Ishikawa (cell line): ENCODE data around the gene MYRFL.

ENCODE experiments used
- CEBPB ChIP-seq: IDR thresholded peaks from 2 replicates; pipeline ENCODE4 v1.6.1; 2012
- CREB1 ChIP-seq: IDR thresholded peaks from 2 replicates; pipeline ENCODE4 v1.6.1; 2012; ENCODE audit warnings: low read depth
- EGR1 ChIP-seq: IDR thresholded peaks from 2 replicates; pipeline ENCODE4 v1.6.1; 2012
- EP300 ChIP-seq: IDR thresholded peaks from 2 replicates; pipeline ENCODE4 v1.6.1; 2012; ENCODE audit warnings: borderline replicate concordance
- FOXM1 ChIP-seq: IDR thresholded peaks from 2 replicates; pipeline ENCODE4 v1.6.1; 2012; ENCODE audit warnings: low read depth, borderline replicate concordance
- NFIC ChIP-seq: IDR thresholded peaks from 2 replicates; pipeline ENCODE4 v1.6.1; 2012
- RAD21 ChIP-seq: IDR thresholded peaks from 2 replicates; pipeline ENCODE4 v1.6.1; 2012; ENCODE audit warnings: low read depth
- REST ChIP-seq: IDR thresholded peaks from 2 replicates; pipeline ENCODE4 v1.6.1; 2012; ENCODE audit warnings: low read depth, mild to moderate bottlenecking
- TAF1 ChIP-seq: IDR thresholded peaks from 2 replicates; pipeline ENCODE4 v1.6.1; 2012; ENCODE audit warnings: low read depth, mild to moderate bottlenecking
- TCF12 ChIP-seq: IDR thresholded peaks from 2 replicates; pipeline ENCODE4 v1.6.1; 2012; ENCODE audit warnings: low read depth
- TEAD4 ChIP-seq: IDR thresholded peaks from 2 replicates; pipeline ENCODE4 v1.6.1; 2012
- YY1 ChIP-seq: IDR thresholded peaks from 2 replicates; pipeline ENCODE4 v1.6.1; 2012; ENCODE audit warnings: low read depth
- ZBTB7A ChIP-seq: IDR thresholded peaks from 2 replicates; pipeline ENCODE4 v1.6.1; 2012; ENCODE audit warnings: low read depth
- TF ChIP-seq, protein P1 (sequence below): IDR thresholded peaks from 2 replicates; pipeline ENCODE4 v1.6.1; 2012
- TF ChIP-seq, protein P2 (sequence below): IDR thresholded peaks from 2 replicates; pipeline ENCODE4 v1.6.1; 2012

The MYRFL gene

DNA sequence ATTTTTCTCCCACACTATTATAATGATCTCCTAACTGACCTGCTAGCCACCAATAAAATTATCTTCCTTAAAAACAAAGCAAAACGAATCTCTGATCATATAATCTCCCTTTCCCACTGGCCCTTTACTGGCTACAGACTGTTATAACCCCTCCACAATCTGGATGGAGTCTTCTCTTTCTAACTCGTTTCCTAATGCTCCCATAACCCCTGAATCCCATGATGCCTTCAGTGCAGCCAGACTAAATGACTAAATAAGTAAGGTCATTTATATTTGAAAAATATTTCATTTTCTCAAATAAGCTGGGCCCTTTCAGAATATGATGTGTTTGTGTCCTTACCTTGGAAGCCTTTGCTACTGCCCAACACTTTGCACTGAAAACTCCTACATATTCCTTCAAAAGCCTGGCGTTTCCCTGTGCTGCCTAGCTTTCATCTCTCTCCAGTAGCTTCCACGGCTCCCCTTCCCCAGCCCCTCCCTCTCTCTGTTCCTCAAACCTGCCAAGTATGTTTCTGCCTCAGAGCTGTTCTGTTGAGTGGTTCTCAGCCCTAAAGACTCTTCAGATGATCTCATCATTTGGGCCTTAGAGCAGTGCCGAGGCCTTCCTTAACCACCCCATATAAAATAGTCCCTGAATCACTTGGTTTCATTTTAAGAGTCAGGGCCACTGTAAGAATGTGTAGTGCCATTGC, 91.7 kb downstream of the MYRFL start:
- TF ChIP-seq, protein P1, sequence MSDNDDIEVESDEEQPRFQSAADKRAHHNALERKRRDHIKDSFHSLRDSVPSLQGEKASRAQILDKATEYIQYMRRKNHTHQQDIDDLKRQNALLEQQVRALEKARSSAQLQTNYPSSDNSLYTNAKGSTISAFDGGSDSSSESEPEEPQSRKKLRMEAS: no peak
- TF ChIP-seq CREB1: no peak
- no peak for TF ChIP-seq CEBPB
- no peak for TF ChIP-seq TCF12
- no peak for TF ChIP-seq EGR1
- TF ChIP-seq ZBTB7A: no peak
- TF ChIP-seq EP300: no peak
- no peak for TF ChIP-seq TEAD4
- TF ChIP-seq, protein P2, sequence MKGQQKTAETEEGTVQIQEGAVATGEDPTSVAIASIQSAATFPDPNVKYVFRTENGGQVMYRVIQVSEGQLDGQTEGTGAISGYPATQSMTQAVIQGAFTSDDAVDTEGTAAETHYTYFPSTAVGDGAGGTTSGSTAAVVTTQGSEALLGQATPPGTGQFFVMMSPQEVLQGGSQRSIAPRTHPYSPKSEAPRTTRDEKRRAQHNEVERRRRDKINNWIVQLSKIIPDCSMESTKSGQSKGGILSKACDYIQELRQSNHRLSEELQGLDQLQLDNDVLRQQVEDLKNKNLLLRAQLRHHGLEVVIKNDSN: no peak
- TF ChIP-seq NFIC: no peak
- no peak for TF ChIP-seq REST
- TF ChIP-seq RAD21: no peak
- no peak for TF ChIP-seq FOXM1
- no peak for TF ChIP-seq YY1
- TF ChIP-seq TAF1: no peak

DNA sequence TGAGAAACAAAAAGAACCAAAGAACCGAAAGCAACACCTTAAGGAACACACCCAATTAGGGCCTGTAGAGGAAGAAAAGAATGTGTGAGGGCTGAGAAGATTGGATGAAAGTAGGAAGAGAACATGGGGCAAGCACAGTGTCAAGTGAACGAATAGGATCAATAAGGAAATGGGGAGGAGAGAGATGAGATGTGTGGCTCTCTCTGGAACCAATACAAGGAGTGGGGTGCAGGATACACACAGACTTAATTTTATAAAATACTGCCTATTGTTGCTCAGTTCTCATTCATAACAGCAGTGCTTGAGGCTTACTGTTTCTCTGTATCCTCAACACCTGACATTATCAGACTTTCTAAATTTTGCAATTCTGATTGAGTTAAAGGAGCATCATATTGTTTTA, 93.3 kb downstream of the MYRFL start:
- TF ChIP-seq TAF1 (no peak), EGR1 (no peak), TCF12 (no peak), FOXM1 (no peak), RAD21 (no peak), REST (no peak), TEAD4 (no peak), CREB1 (no peak), EP300 (no peak), ZBTB7A (no peak), YY1 (no peak)
- TF ChIP-seq, protein P1: no peak

GRCh38 chr12:69919495-69919894, 94.5 kb downstream of the MYRFL start:
- no peak for TF ChIP-seq NFIC
- TF ChIP-seq YY1: no peak
- TF ChIP-seq RAD21: no peak
- TF ChIP-seq CREB1: no peak
- no peak for TF ChIP-seq TEAD4
- TF ChIP-seq, protein P1: no peak
- TF ChIP-seq TAF1: no peak
- TF ChIP-seq CEBPB: no peak
- no peak for TF ChIP-seq FOXM1
- no peak for TF ChIP-seq REST
- TF ChIP-seq ZBTB7A: no peak
- TF ChIP-seq TCF12: no peak
- TF ChIP-seq, protein P2: no peak

- no peak for TF ChIP-seq TAF1
- no peak for TF ChIP-seq REST
- TF ChIP-seq CREB1: no peak
- TF ChIP-seq FOXM1: no peak
- no peak for TF ChIP-seq TEAD4
- TF ChIP-seq TCF12: no peak
These were observed 96.8 kb downstream of the MYRFL start for GRCh38 chr12:69921831-69922230.
